IMR-90 (cell line): ENCODE measurements around the gene SLC37A3. TPM values are rescaled to one million over a fixed set of nuclear protein-coding genes. Genes with fewer than 3 reads are reported as not detected.

Experiments used
- ATAC-seq: fragments of 200-7000 bp; cut with Tn5 transposase; 2 replicates; pipeline ENCODE4 v1.9.1; 2020; ENCODE audit warnings: low read depth, mild to moderate bottlenecking, moderate library complexity
- BruUV-seq: library from RNA; stranded (reverse); fragments of 400-500 nt; replicated peaks from 2 replicates; lab custom pipeline; 2021; lab: Mats Ljungman, UMichigan
- CTCF ChIA-PET: fragments of 300-600 bp; formaldehyde crosslinking; extraction: SDS; loops from one replicate; lab custom pipeline; 2021; ENCODE audit warnings: antibody characterized with exemption; lab: Yijun Ruan, JAX
- POLR2A ChIA-PET: fragments of 300-600 bp; sonication (Branson Sonifier 250); formaldehyde crosslinking; loops from one replicate; lab custom pipeline; 2022; ENCODE audit warnings: antibody characterized with exemption; ENCODE audit not compliant: unreplicated experiment; lab: Charles Lee
- DNase-seq: peaks from one replicate; pipeline ENCODE4 v3.0.0; 2013
- H2AFZ ChIP-seq: replicated peaks from 2 replicates; pipeline ENCODE3; 2013; ENCODE audit warnings: low read length, mild to moderate bottlenecking; ENCODE audit not compliant: poor library complexity
- H2AK5ac ChIP-seq: 2 replicates; pipeline ENCODE4 v1.6.1; 2013; ENCODE audit warnings: low read depth, low read length, inconsistent platforms
- H2AK9ac ChIP-seq: replicated peaks from 2 replicates; pipeline ENCODE3; 2013; ENCODE audit warnings: mild to moderate bottlenecking, low read depth, low read length, moderate library complexity; ENCODE audit not compliant: poor library complexity
- H2BK120ac ChIP-seq: 2 replicates; pipeline ENCODE4 v1.6.1; 2013; ENCODE audit warnings: low read depth, low read length, inconsistent platforms
- H2BK15ac ChIP-seq: 3 replicates; pipeline ENCODE4 v1.6.1; 2013; ENCODE audit warnings: low read depth, low read length, inconsistent platforms
- H2BK20ac ChIP-seq: 2 replicates; pipeline ENCODE4 v1.6.1; 2013; ENCODE audit warnings: low read depth, mild to moderate bottlenecking, inconsistent platforms, low read length, moderate library complexity
- H2BK5ac ChIP-seq: 2 replicates; pipeline ENCODE4 v1.6.1; 2013; ENCODE audit warnings: mild to moderate bottlenecking, low read depth, low read length, inconsistent platforms; ENCODE audit not compliant: poor library complexity, severe bottlenecking
- H3K14ac ChIP-seq: replicated peaks from 2 replicates; pipeline ENCODE4 v1.6.1; 2013; ENCODE audit warnings: low read depth, low read length, inconsistent platforms
- H3K18ac ChIP-seq: 2 replicates; pipeline ENCODE4 v1.6.1; 2013; ENCODE audit warnings: low read depth, low read length, control low read depth
- H3K23ac ChIP-seq: 2 replicates; pipeline ENCODE4 v1.6.1; 2013; ENCODE audit warnings: low read depth, low read length, inconsistent platforms
- H3K27ac ChIP-seq: 2 replicates; pipeline ENCODE4 v1.5.1; 2013; ENCODE audit warnings: mild to moderate bottlenecking, control low read depth, low read length; ENCODE audit not compliant: insufficient read depth
- H3K27me3 ChIP-seq: 2 replicates; pipeline ENCODE4 v1.6.1; 2013; ENCODE audit warnings: low read length; ENCODE audit not compliant: control insufficient read depth, insufficient read depth
- H3K36me3 ChIP-seq: 2 replicates; pipeline ENCODE4 v1.6.1; 2013; ENCODE audit warnings: low read length, mixed read lengths; ENCODE audit not compliant: control insufficient read depth, insufficient read depth
- H3K4ac ChIP-seq: 2 replicates; pipeline ENCODE4 v1.6.1; 2013; ENCODE audit warnings: low read depth, low read length, inconsistent platforms
- H3K4me1 ChIP-seq: 2 replicates; pipeline ENCODE4 v1.6.1; 2013; ENCODE audit warnings: low read length, mixed read lengths; ENCODE audit not compliant: control insufficient read depth, insufficient read depth
- H3K4me2 ChIP-seq: 2 replicates; pipeline ENCODE4 v1.6.1; 2013; ENCODE audit warnings: low read depth, mild to moderate bottlenecking, control low read depth, low read length, moderate library complexity
- H3K4me3 ChIP-seq: 2 replicates; pipeline ENCODE4 v1.5.1; 2013; ENCODE audit warnings: low read depth, mild to moderate bottlenecking, control low read depth, low read length, moderate library complexity; ENCODE audit not compliant: insufficient read depth
- H3K56ac ChIP-seq: 2 replicates; pipeline ENCODE4 v1.6.1; 2013; ENCODE audit warnings: low read length, inconsistent platforms; ENCODE audit not compliant: insufficient read depth; ENCODE audit errors: extremely low read depth
- H3K79me1 ChIP-seq, 2 experiments: 2 replicates each; pipeline ENCODE4 v1.6.1; 2013; ENCODE audit warnings: low read length in 2 of 2, inconsistent platforms in 1 of 2, low read depth in 1 of 2
- H3K9ac ChIP-seq: 2 replicates; pipeline ENCODE4 v1.6.1; 2013; ENCODE audit warnings: low read depth, low read length, control low read depth
- H3K9me1 ChIP-seq: 2 replicates; pipeline ENCODE4 v1.6.1; 2013; ENCODE audit warnings: low read length, inconsistent platforms; ENCODE audit not compliant: insufficient read depth
- H3K9me3 ChIP-seq: 2 replicates; pipeline ENCODE4 v1.6.1; 2013; ENCODE audit warnings: low read length; ENCODE audit not compliant: control insufficient read depth, insufficient read depth
- H4K20me1 ChIP-seq: 2 replicates; pipeline ENCODE4 v1.6.1; 2013; ENCODE audit warnings: low read length, inconsistent platforms; ENCODE audit not compliant: insufficient read depth
- H4K5ac ChIP-seq: 2 replicates; pipeline ENCODE4 v1.6.1; 2013; ENCODE audit warnings: mild to moderate bottlenecking, low read depth, low read length, control low read depth
- H4K8ac ChIP-seq, 2 experiments: 2 replicates each; pipeline ENCODE4 v1.6.1; 2013; ENCODE audit warnings: low read depth in 2 of 2, low read length in 2 of 2, control low read depth in 1 of 2, inconsistent platforms in 1 of 2
- H4K91ac ChIP-seq: 2 replicates; pipeline ENCODE4 v1.6.1; 2013; ENCODE audit warnings: low read depth, low read length, inconsistent platforms; ENCODE audit not compliant: insufficient read depth
- BHLHE40 ChIP-seq: fragments of 150-350 bp; IDR thresholded peaks from 2 replicates; pipeline ENCODE4 v1.6.1; 2016; ENCODE audit warnings: mild to moderate bottlenecking, low read depth, low read length
- CEBPB ChIP-seq: IDR thresholded peaks from 2 replicates; pipeline ENCODE4 v1.6.1; 2012; ENCODE audit warnings: low read depth, low read length, improper control_type of control experiment
- CHD1 ChIP-seq: IDR thresholded peaks from 2 replicates; pipeline ENCODE4 v1.6.1; 2012; ENCODE audit warnings: low read depth, low read length, improper control_type of control experiment
- FOS ChIP-seq: fragments of 150-350 bp; IDR thresholded peaks from 2 replicates; pipeline ENCODE4 v1.6.1; 2016; ENCODE audit warnings: low read depth, low read length
- MAFK ChIP-seq: IDR thresholded peaks from 2 replicates; pipeline ENCODE4 v1.6.1; 2012; ENCODE audit warnings: low read depth, low read length, improper control_type of control experiment
- MAZ ChIP-seq: IDR thresholded peaks from 2 replicates; pipeline ENCODE4 v1.6.1; 2012; ENCODE audit warnings: low read depth, mild to moderate bottlenecking, low read length, improper control_type of control experiment, moderate library complexity, borderline replicate concordance
- MXI1 ChIP-seq: IDR thresholded peaks from 2 replicates; pipeline ENCODE4 v1.6.1; 2012; ENCODE audit warnings: low read depth, mild to moderate bottlenecking, low read length, moderate library complexity, borderline replicate concordance
- NFE2L2 ChIP-seq: fragments of 150-350 bp; IDR thresholded peaks from 2 replicates; pipeline ENCODE4 v1.6.1; 2016; ENCODE audit warnings: low read depth, mild to moderate bottlenecking, low read length
- POLR2A ChIP-seq: IDR thresholded peaks from 2 replicates; pipeline ENCODE4 v1.6.1; 2012; ENCODE audit warnings: mild to moderate bottlenecking, low read depth, low read length
- RAD21 ChIP-seq: IDR thresholded peaks from 2 replicates; pipeline ENCODE4 v1.6.1; 2012; ENCODE audit warnings: low read length, improper control_type of control experiment
- RCOR1 ChIP-seq: IDR thresholded peaks from 2 replicates; pipeline ENCODE4 v1.6.1; 2012; ENCODE audit warnings: mild to moderate bottlenecking, low read length, improper control_type of control experiment; ENCODE audit not compliant: insufficient replicate concordance
- RFX5 ChIP-seq: IDR thresholded peaks from 2 replicates; pipeline ENCODE4 v1.8.0; 2012; ENCODE audit warnings: low read depth, mild to moderate bottlenecking, low read length, moderate library complexity
- SMC3 ChIP-seq: fragments of 150-350 bp; IDR thresholded peaks from 2 replicates; pipeline ENCODE4 v1.6.1; 2016; ENCODE audit warnings: low read depth, mild to moderate bottlenecking, antibody characterized with exemption, low read length, moderate library complexity
- WGBS, 2 experiments: methylation state at CpG; one replicate each; pipeline versions ENCODE4 v1.1.5 to v1.1.7; 2013; ENCODE audit warnings: missing lambda C conversion rate in 2 of 2; ENCODE audit not compliant: insufficient read length in 1 of 2; ENCODE audit errors: extremely low coverage in 2 of 2; 5-methylcytosine and 5-hydroxymethylcytosine counted together
- dilution Hi-C: fragments of 300-500 bp; cut with HindIII; formaldehyde crosslinking; loops from one replicate; pipeline ENCODE4 v1.14.3; 2018; ENCODE audit warnings: low sequenced_read_pairs; ENCODE audit not compliant: unreplicated experiment
- in situ Hi-C: fragments of 300-500 bp; cut with MboI; formaldehyde crosslinking; loops from 3 replicates; pipeline ENCODE4 v1.14.3; 2019; ENCODE audit warnings: low sequenced_read_pairs, inconsistent platforms, mixed read lengths
- intact Hi-C: fragments of 100-400 bp; cut with micrococcal nuclease; formaldehyde crosslinking; loops from 2 replicates; pipeline ENCODE4 v1.10.0; 2022
- polyA plus RNA-seq, 3 experiments: library from polyadenylated mRNA; depleted of rRNA; stranded (reverse); fragments of >200 nt; gene quantifications; 2 replicates each; pipeline ENCODE4 v1.2.3, GENCODE V29; 2012; ENCODE audit warnings: low replicate concordance in 1 of 3
- total RNA-seq: library from RNA; depleted of rRNA; stranded (reverse); fragments of >200 nt; gene quantifications from 2 replicates; pipeline ENCODE4 v1.2.3, GENCODE V29; 2012
- TF ChIP-seq, protein P1 (sequence below): fragments of 150-350 bp; IDR thresholded peaks from 2 replicates; pipeline ENCODE4 v1.6.1; 2017; ENCODE audit warnings: mild to moderate bottlenecking, antibody characterized with exemption, low read length, low read depth
- TF ChIP-seq, protein P2 (sequence below): fragments of 150-350 bp; IDR thresholded peaks from 2 replicates; pipeline ENCODE4 v1.6.1; 2016; ENCODE audit warnings: low read depth, mild to moderate bottlenecking, low read length, moderate library complexity, borderline replicate concordance
- TF ChIP-seq, protein P3 (sequence below): conservative IDR thresholded peaks from 2 replicates; pipeline ENCODE4 v1.5.1; 2012; ENCODE audit warnings: mild to moderate bottlenecking, low read depth, low read length, improper control_type of control experiment

Gene SLC37A3
- total and polyA plus RNA-seq, 2 of the 4 experiments (the other 2 are of a cell fraction) = 43.2 to 45.3 TPM

DNA sequence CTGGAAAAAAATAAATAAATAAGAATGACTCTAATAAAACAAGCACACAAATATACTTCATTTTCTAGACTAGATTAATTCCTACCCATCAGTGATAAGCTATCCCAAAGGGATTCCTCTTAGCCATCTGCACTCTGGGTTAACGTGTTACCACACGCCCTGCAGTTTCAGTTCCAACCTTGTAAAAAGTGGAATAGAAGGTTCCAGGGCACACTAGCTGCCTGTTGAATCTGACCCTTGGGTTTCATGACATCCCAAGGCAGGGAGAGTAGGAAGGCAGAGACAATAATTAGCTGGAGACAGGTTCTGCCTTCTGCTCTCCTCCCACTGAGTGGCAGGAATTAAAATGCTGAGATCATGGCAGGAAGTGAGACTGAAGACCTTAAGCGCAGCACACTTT lies 33.5 kb downstream of the SLC37A3 start:
- no peak overlapping the region for H3K4me2 ChIP-seq
- no peak for ATAC-seq
- H3K79me1 ChIP-seq = peaks cover 5 to 12% of the 10 kb centered on the region in 2 experiments; a peak in 1 of 4 replicates
- no CpG with 5 or more reads among the region's 3 CpGs for WGBS, 2 experiments
- H3K9me3 ChIP-seq = no peaks in the 10 kb centered on the region
- no peak overlapping the region for H3K4ac ChIP-seq
- H3K27ac ChIP-seq = no peak overlapping the region
- H4K5ac ChIP-seq = no peak overlapping the region
- intact Hi-C loops (no loop called here), in situ Hi-C loops (no loop called here), dilution Hi-C loops (no loop called here)
- BruUV-seq = no TSS peak
- H3K4me3 ChIP-seq = no peak overlapping the region
- H3K18ac ChIP-seq = no peak overlapping the region
- H2AK5ac ChIP-seq = no peak overlapping the region
- no peaks in the 10 kb centered on the region for H4K20me1 ChIP-seq
- H2AK9ac ChIP-seq = no peak overlapping the region
- H3K4me1 ChIP-seq = no peaks in the 10 kb centered on the region
- no peak overlapping the region for H2BK20ac ChIP-seq
- H3K27me3 ChIP-seq = no peaks in the 10 kb centered on the region
- no peak overlapping the region for H2AFZ ChIP-seq
- H2BK15ac ChIP-seq = no peak overlapping the region
- ChIA-PET POLR2A (no interaction called here), CTCF (no interaction called here)
- no peak overlapping the region for H3K23ac ChIP-seq
- H3K9me1 ChIP-seq = peaks cover 7% of the 10 kb centered on the region; the same call in 1 of the 2 replicates
- H4K91ac ChIP-seq = no peak overlapping the region
- no peak overlapping the region for H3K56ac ChIP-seq
- no peak overlapping the region for H3K9ac ChIP-seq
- DNase-seq = no peak
- no peak overlapping the region for H3K14ac ChIP-seq
- no peak overlapping the region for H2BK5ac ChIP-seq
- TF ChIP-seq POLR2A (no peak), MAZ (no peak), RFX5 (no peak), RAD21 (no peak), FOS (no peak), RCOR1 (no peak), CHD1 (no peak), NFE2L2 (no peak), BHLHE40 (no peak), MXI1 (no peak), CEBPB (no peak), MAFK (no peak), SMC3 (no peak)
- TF ChIP-seq, protein P1, sequence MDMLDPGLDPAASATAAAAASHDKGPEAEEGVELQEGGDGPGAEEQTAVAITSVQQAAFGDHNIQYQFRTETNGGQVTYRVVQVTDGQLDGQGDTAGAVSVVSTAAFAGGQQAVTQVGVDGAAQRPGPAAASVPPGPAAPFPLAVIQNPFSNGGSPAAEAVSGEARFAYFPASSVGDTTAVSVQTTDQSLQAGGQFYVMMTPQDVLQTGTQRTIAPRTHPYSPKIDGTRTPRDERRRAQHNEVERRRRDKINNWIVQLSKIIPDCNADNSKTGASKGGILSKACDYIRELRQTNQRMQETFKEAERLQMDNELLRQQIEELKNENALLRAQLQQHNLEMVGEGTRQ = no peak
- TF ChIP-seq, protein P2, sequence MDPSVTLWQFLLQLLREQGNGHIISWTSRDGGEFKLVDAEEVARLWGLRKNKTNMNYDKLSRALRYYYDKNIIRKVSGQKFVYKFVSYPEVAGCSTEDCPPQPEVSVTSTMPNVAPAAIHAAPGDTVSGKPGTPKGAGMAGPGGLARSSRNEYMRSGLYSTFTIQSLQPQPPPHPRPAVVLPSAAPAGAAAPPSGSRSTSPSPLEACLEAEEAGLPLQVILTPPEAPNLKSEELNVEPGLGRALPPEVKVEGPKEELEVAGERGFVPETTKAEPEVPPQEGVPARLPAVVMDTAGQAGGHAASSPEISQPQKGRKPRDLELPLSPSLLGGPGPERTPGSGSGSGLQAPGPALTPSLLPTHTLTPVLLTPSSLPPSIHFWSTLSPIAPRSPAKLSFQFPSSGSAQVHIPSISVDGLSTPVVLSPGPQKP = no peak
- TF ChIP-seq, protein P3, sequence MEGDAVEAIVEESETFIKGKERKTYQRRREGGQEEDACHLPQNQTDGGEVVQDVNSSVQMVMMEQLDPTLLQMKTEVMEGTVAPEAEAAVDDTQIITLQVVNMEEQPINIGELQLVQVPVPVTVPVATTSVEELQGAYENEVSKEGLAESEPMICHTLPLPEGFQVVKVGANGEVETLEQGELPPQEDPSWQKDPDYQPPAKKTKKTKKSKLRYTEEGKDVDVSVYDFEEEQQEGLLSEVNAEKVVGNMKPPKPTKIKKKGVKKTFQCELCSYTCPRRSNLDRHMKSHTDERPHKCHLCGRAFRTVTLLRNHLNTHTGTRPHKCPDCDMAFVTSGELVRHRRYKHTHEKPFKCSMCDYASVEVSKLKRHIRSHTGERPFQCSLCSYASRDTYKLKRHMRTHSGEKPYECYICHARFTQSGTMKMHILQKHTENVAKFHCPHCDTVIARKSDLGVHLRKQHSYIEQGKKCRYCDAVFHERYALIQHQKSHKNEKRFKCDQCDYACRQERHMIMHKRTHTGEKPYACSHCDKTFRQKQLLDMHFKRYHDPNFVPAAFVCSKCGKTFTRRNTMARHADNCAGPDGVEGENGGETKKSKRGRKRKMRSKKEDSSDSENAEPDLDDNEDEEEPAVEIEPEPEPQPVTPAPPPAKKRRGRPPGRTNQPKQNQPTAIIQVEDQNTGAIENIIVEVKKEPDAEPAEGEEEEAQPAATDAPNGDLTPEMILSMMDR = no peak
- H2BK120ac ChIP-seq = no peak overlapping the region
- H3K36me3 ChIP-seq = peaks cover 17% of the 10 kb centered on the region
- H4K8ac ChIP-seq = no peak overlapping the region
